Liver (tissue), 3 donors: ENCODE results near the gene VMAC.

Experiments
- ATF3 ChIP-seq: IDR thresholded peaks from 2 replicates; pipeline ENCODE4 v1.6.1; 2016; ENCODE audit warnings: antibody characterized with exemption
- FOXA1 ChIP-seq: IDR thresholded peaks from 2 replicates; pipeline ENCODE4 v1.6.1; 2016; ENCODE audit warnings: antibody characterized with exemption
- GABPA ChIP-seq, 2 donors: IDR thresholded peaks in 1 of 2; conservative IDR thresholded peaks in 1 of 2; 2 replicates each; pipeline ENCODE4 v1.6.1; 2016; ENCODE audit warnings: antibody characterized with exemption in 2 of 2, mild to moderate bottlenecking in 1 of 2, moderate library complexity in 1 of 2
- JUND ChIP-seq, 2 donors: IDR thresholded peaks; 2 replicates each; pipeline ENCODE4 v1.6.1; 2016; ENCODE audit warnings: antibody characterized with exemption in 2 of 2
- RAD21 ChIP-seq, 2 donors: IDR thresholded peaks; 2 replicates each; pipeline ENCODE4 v1.6.1; 2016; ENCODE audit warnings: antibody characterized with exemption in 2 of 2, mild to moderate bottlenecking in 2 of 2
- SP1 ChIP-seq: IDR thresholded peaks from 2 replicates; pipeline ENCODE4 v1.6.1; 2018; ENCODE audit warnings: antibody characterized with exemption, mild to moderate bottlenecking
- TF ChIP-seq, protein P1 (sequence below): fragments of 150-350 bp; IDR thresholded peaks from 2 replicates; pipeline ENCODE4 v1.5.1; 2017; ENCODE audit warnings: improper control_type of control experiment, low read depth, low read length; ENCODE audit not compliant: missing input control
- donor health status: healthy.
- donor health status: healthy.

DNA sequence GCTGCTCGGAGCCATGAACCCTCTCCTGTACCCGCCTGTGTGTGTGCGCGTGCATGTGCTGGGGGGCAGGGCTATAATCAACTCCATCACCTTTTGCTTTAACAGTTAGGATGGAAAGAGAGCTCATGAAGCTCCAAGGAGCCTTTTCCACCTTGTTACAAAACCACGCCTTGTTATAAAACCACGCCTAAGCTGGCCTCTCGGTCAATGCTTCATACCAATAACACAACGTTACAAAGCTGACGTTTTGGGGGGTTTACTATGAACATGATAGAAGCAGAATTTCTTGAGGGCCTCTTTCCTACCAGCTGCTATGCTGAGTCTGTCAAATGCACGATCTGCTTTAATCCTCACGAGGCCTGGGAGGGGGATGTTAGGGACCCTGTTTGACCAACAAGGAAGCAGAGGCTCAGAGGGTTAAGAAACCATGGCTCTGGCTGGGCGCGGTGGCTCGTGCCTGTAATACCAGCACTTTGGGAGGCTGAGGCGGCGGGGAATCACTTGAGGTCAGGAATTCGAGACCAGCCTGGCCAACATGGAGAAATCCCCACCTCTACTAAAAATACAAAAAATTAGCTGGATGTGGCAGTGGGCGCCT is 21.3 kb downstream of the VMAC start:
- TF ChIP-seq, protein P1, sequence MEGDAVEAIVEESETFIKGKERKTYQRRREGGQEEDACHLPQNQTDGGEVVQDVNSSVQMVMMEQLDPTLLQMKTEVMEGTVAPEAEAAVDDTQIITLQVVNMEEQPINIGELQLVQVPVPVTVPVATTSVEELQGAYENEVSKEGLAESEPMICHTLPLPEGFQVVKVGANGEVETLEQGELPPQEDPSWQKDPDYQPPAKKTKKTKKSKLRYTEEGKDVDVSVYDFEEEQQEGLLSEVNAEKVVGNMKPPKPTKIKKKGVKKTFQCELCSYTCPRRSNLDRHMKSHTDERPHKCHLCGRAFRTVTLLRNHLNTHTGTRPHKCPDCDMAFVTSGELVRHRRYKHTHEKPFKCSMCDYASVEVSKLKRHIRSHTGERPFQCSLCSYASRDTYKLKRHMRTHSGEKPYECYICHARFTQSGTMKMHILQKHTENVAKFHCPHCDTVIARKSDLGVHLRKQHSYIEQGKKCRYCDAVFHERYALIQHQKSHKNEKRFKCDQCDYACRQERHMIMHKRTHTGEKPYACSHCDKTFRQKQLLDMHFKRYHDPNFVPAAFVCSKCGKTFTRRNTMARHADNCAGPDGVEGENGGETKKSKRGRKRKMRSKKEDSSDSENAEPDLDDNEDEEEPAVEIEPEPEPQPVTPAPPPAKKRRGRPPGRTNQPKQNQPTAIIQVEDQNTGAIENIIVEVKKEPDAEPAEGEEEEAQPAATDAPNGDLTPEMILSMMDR, result no peak
- TF ChIP-seq FOXA1, result no peak
- no peak for TF ChIP-seq ATF3
- no peak for TF ChIP-seq SP1
- no peak for TF ChIP-seq GABPA (IDR thresholded peaks at IDR 0.05 in 1 of 2, conservative IDR thresholded peaks at IDR 0.05 in 1 of 2)
- TF ChIP-seq RAD21 (IDR thresholded peaks at IDR 0.05), result no peak
- no peak for TF ChIP-seq JUND (IDR thresholded peaks at IDR 0.05)
